H1 (cell line): ENCODE results near the gene ABCA1. TPM values are rescaled to one million over a fixed set of nuclear protein-coding genes. Genes with fewer than 3 reads are reported as not detected.

Experiments used
- CTCF ChIA-PET: fragments of 300-600 bp; sonication (Branson Sonifier 250); formaldehyde crosslinking; loops from one replicate; lab custom pipeline; 2021; ENCODE audit not compliant: partially characterized antibody; lab: Charles Lee
- POLR2A ChIA-PET: fragments of 300-600 bp; sonication (Branson Sonifier 250); formaldehyde crosslinking; loops from one replicate; lab custom pipeline; 2021; ENCODE audit warnings: inconsistent platforms; ENCODE audit not compliant: partially characterized antibody; lab: Charles Lee
- DNase-seq, 2 experiments: peaks; one replicate each; pipeline versions ENCODE4 v3.0.0 to v3.0.0-alpha.2; 2010 to 2022; ENCODE audit warnings: low spot score in 2 of 2, low read depth in 1 of 2, mixed read lengths in 1 of 2
- FAIRE-seq: peaks from 2 replicates; lab custom pipeline; 2011; peaks lifted over from hg19 to GRCh38; lab: Jason Lieb, UNC
- H2AFZ ChIP-seq: 2 replicates; pipeline ENCODE4 v1.8.1; 2012; ENCODE audit warnings: low read length, inconsistent platforms
- H2AK5ac ChIP-seq: 2 replicates; pipeline ENCODE4 v1.6.1; 2013; ENCODE audit warnings: low read depth, low read length
- H2BK120ac ChIP-seq: replicated peaks from 2 replicates; pipeline ENCODE3; 2013; ENCODE audit warnings: low read depth, low read length, inconsistent platforms
- H2BK12ac ChIP-seq: 2 replicates; pipeline ENCODE4 v1.6.1; 2013; ENCODE audit warnings: low read depth, low read length
- H2BK15ac ChIP-seq: 2 replicates; pipeline ENCODE4 v1.6.1; 2013; ENCODE audit warnings: low read length
- H2BK20ac ChIP-seq: 2 replicates; pipeline ENCODE4 v1.6.1; 2013; ENCODE audit warnings: low read length
- H2BK5ac ChIP-seq: 2 replicates; pipeline ENCODE4 v1.6.1; 2013; ENCODE audit warnings: low read depth, low read length
- H3K14ac ChIP-seq: 2 replicates; pipeline ENCODE4 v1.6.1; 2013; ENCODE audit warnings: inconsistent platforms; ENCODE audit not compliant: insufficient read length
- H3K18ac ChIP-seq: 2 replicates; pipeline ENCODE4 v1.6.1; 2013; ENCODE audit warnings: low read length; ENCODE audit errors: extremely low read depth
- H3K23ac ChIP-seq: 2 replicates; pipeline ENCODE4 v1.6.1; 2013; ENCODE audit warnings: inconsistent platforms; ENCODE audit not compliant: insufficient read length
- H3K23me2 ChIP-seq: 2 replicates; pipeline ENCODE4 v1.6.1; 2013; ENCODE audit warnings: low read depth, low read length
- H3K27ac ChIP-seq: 2 replicates; pipeline ENCODE4 v1.6.1; 2011; ENCODE audit warnings: low read depth, low read length, inconsistent platforms
- H3K27me3 ChIP-seq, 4 experiments: replicated peaks in 1 of 4; 1 replicate in 1 of 4; 2 replicates in 3 of 4; pipeline versions ENCODE4 v1.6.1 to v1.8.1; 2011 to 2013; ENCODE audit warnings: low read length in 3 of 4, mild to moderate bottlenecking in 3 of 4, inconsistent platforms in 2 of 4, mixed read lengths in 2 of 4, moderate library complexity in 1 of 4; ENCODE audit not compliant: control insufficient read depth in 3 of 4, insufficient read depth in 3 of 4; ENCODE audit errors: extremely low read depth in 1 of 4
- H3K36me3 ChIP-seq, 4 experiments: 2 replicates each; pipeline versions ENCODE4 v1.6.1 to v1.8.1; 2011 to 2013; ENCODE audit warnings: mild to moderate bottlenecking in 4 of 4, low read length in 3 of 4, moderate library complexity in 2 of 4, control low read depth in 1 of 4, inconsistent platforms in 1 of 4; ENCODE audit not compliant: insufficient read depth in 4 of 4, control insufficient read depth in 2 of 4
- H3K4ac ChIP-seq: replicated peaks from 2 replicates; pipeline ENCODE3; 2013; ENCODE audit warnings: low read length, low read depth, mixed read lengths, inconsistent platforms; ENCODE audit not compliant: insufficient read length
- H3K4me1 ChIP-seq, 4 experiments: replicated peaks in 1 of 4; 1 replicate in 1 of 4; 2 replicates in 3 of 4; pipeline versions ENCODE4 v1.6.1 to v1.8.1; 2011 to 2013; ENCODE audit warnings: low read length in 3 of 4, inconsistent platforms in 2 of 4, mixed read lengths in 1 of 4; ENCODE audit not compliant: insufficient read depth in 4 of 4, control insufficient read depth in 3 of 4
- H3K4me2 ChIP-seq, 2 experiments: 2 replicates each; pipeline versions ENCODE4 v1.6.1 to v1.8.1; 2011 to 2013; ENCODE audit warnings: low read depth in 2 of 2, low read length in 2 of 2, control low read depth in 1 of 2, inconsistent platforms in 1 of 2, mild to moderate bottlenecking in 1 of 2; ENCODE audit not compliant: insufficient read depth in 1 of 2
- H3K4me3 ChIP-seq, 4 experiments: fragments of 200-600, 300-600 bp in 1 of 4; sonication (generic), shearing (Covaris generic), sonication (Bioruptor Twin) in 1 of 4; 2 replicates each; pipeline versions ENCODE4 v1.5.1 to v1.8.1; 2011 to 2016; ENCODE audit warnings: low read length in 4 of 4, low read depth in 3 of 4, control low read depth in 2 of 4, inconsistent platforms in 2 of 4, mild to moderate bottlenecking in 2 of 4, mixed read lengths in 1 of 4, moderate library complexity in 1 of 4; ENCODE audit not compliant: insufficient read depth in 2 of 4; ENCODE audit errors: extremely low read depth in 1 of 4
- H3K56ac ChIP-seq: replicated peaks from 2 replicates; pipeline ENCODE3; 2013; ENCODE audit warnings: low read depth, mild to moderate bottlenecking, mixed read lengths, low read length, inconsistent platforms; ENCODE audit not compliant: insufficient read length
- H3K79me1 ChIP-seq: 2 replicates; pipeline ENCODE4 v1.6.1; 2013; ENCODE audit warnings: low read depth, low read length, control low read depth
- H3K79me2 ChIP-seq, 2 experiments: 2 replicates each; pipeline versions ENCODE4 v1.6.1 to v1.8.1; 2012 to 2013; ENCODE audit warnings: low read length in 2 of 2, mild to moderate bottlenecking in 2 of 2, inconsistent platforms in 1 of 2; ENCODE audit not compliant: insufficient read depth in 2 of 2, control insufficient read depth in 1 of 2
- H3K9ac ChIP-seq, 4 experiments: replicated peaks in 1 of 4; 1 replicate in 1 of 4; 2 replicates in 3 of 4; pipeline versions ENCODE4 v1.6.1 to v1.8.1; 2011 to 2013; ENCODE audit warnings: low read depth in 3 of 4, low read length in 3 of 4, control low read depth in 2 of 4, mild to moderate bottlenecking in 2 of 4, moderate library complexity in 2 of 4, inconsistent platforms in 1 of 4; ENCODE audit errors: extremely low read depth in 1 of 4
- H3K9me3 ChIP-seq, 2 experiments: 2 replicates each; pipeline versions ENCODE4 v1.6.1 to v1.8.1; 2012 to 2013; ENCODE audit warnings: mild to moderate bottlenecking in 2 of 2, moderate library complexity in 2 of 2, control low read depth in 1 of 2, inconsistent platforms in 1 of 2, low read depth in 1 of 2, low read length in 1 of 2, mixed read lengths in 1 of 2; ENCODE audit not compliant: insufficient read depth in 2 of 2
- H4K20me1 ChIP-seq, 2 experiments: replicated peaks in 1 of 2; 2 replicates each; pipeline versions ENCODE3 to v1.8.1; 2011 to 2013; ENCODE audit warnings: inconsistent platforms in 2 of 2, low read length in 2 of 2, mild to moderate bottlenecking in 1 of 2; ENCODE audit not compliant: insufficient read depth in 2 of 2, control insufficient read depth in 1 of 2
- H4K5ac ChIP-seq: 2 replicates; pipeline ENCODE4 v1.6.1; 2013; ENCODE audit warnings: low read length, low read depth, mixed read lengths, inconsistent platforms; ENCODE audit not compliant: insufficient read length
- H4K8ac ChIP-seq: 2 replicates; pipeline ENCODE4 v1.8.0; 2013; ENCODE audit warnings: mild to moderate bottlenecking, moderate library complexity, low read length, inconsistent platforms; ENCODE audit not compliant: insufficient read depth; ENCODE audit errors: extremely low read depth
- H4K91ac ChIP-seq: replicated peaks from 2 replicates; pipeline ENCODE3; 2013; ENCODE audit warnings: low read length, mixed read lengths, inconsistent platforms; ENCODE audit not compliant: insufficient read length
- POU5F1 ChIP-seq: IDR thresholded peaks from 2 replicates; pipeline ENCODE4 v1.6.1; 2011; ENCODE audit warnings: low read depth, mild to moderate bottlenecking, low read length, moderate library complexity
- WGBS, 2 experiments: shearing (Covaris generic) in 1 of 2; methylation state at CpG; one replicate each; pipeline versions ENCODE4 v1.1.6 to v1.1.7; 2013 to 2015; ENCODE audit warnings: low lambda C conversion rate in 2 of 2, mixed read lengths in 2 of 2, inconsistent platforms in 1 of 2, low coverage in 1 of 2, missing lambda C conversion rate in 1 of 2; ENCODE audit not compliant: insufficient replicate concordance in 2 of 2, insufficient coverage in 1 of 2, insufficient read length in 1 of 2; ENCODE audit errors: extremely low coverage in 1 of 2, missing lambda C conversion rate in 1 of 2; 5-methylcytosine and 5-hydroxymethylcytosine counted together
- polyA plus RNA-seq, 7 experiments: library from polyadenylated mRNA; depleted of rRNA in 3 of 7; stranded (reverse) in 5 of 7; unstranded in 2 of 7; fragments of >200 nt in 5 of 7; fragments of 200-250 nt in 2 of 7; gene quantifications; 1 replicate in 5 of 7; 2 replicates in 1 of 7; 4 replicates in 1 of 7; pipeline versions ENCODE4 v1.2.1 to v1.2.3, GENCODE V29; 2011 to 2013; ENCODE audit warnings: missing spikeins in 2 of 7, mixed read lengths in 2 of 7
- total RNA-seq: library from RNA; stranded (reverse); fragmentation: NEBNext Ultra II Directional; extraction: Animal tissue kit (Norgen Biotek cat#: 25700); gene quantifications from 2 replicates; pipeline ENCODE4 v1.2.1, GENCODE V29; 2021

ABCA1 gene
- total and polyA plus RNA-seq, 2 of the 8 experiments (the other 6 are each of a cell fraction or from before 2014, with no cell fraction given), result 6.9 to 7.8 TPM

- Histone ChIP-seq H2BK12ac (no peak overlapping the region), H3K9me3 (no peaks in the 10 kb centered on the region)
- TF ChIP-seq POU5F1, result no peak
- TF ChIP-seq, all 59 proteins: peak for 0
- Histone ChIP-seq H3K4ac (no peak overlapping the region), H3K23ac (no peak overlapping the region), H3K56ac (no peak overlapping the region), H3K27ac (no peak overlapping the region), H4K20me1 (no peaks in the 10 kb centered on the region), H3K27me3 (peaks cover 0 to 9% (median 0%) of the 10 kb centered on the region in 4 experiments; a peak in 2 of 7 replicates), H4K8ac (no peak overlapping the region), H2BK5ac (no peak overlapping the region), H3K23me2 (peaks cover 9% of the 10 kb centered on the region; the same call in 1 of the 2 replicates), H3K4me1 (peaks cover 0 to 3% (median under 1%) of the 10 kb centered on the region in 4 experiments; a peak in 3 of 7 replicates), H3K9ac (no peak overlapping the region), H4K91ac (no peak overlapping the region), H3K79me2 (peaks cover 0 to 20% of the 10 kb centered on the region in 2 experiments; a peak in 2 of 4 replicates), H3K18ac (no peak overlapping the region), H3K79me1 (no peaks in the 10 kb centered on the region), H3K4me2 (no peak overlapping the region), H2BK15ac (no peak overlapping the region), H3K14ac (no peak overlapping the region), H2AFZ (no peak overlapping the region), H4K5ac (no peak overlapping the region), H3K4me3 (no peak overlapping the region), H2BK120ac (no peak overlapping the region), H2BK20ac (no peak overlapping the region), H2AK5ac (no peak overlapping the region), H3K36me3 (no peaks in the 10 kb centered on the region)
- DNase-seq, result no peak
- no peak for FAIRE-seq
- ChIA-PET CTCF (interaction anchor here (0.6 to 3.1 kb wide), 4 partner anchors 11 to 808 kb away, joined by 3 to 18 read pairs (median 5); no protein-coding TSS in a partner anchor), POLR2A (interaction anchor here (0.9 to 1.4 kb wide), 3 partner anchors 12 to 321 kb away, joined by 3 to 5 read pairs (median 4); partner anchors contain the start of gene SLC44A1)
- WGBS, 2 experiments, result 89% methylated on average over 4 of the region's 4 CpGs; no CpG with 5 or more reads in 1 of the 2 experiments
Measured at GRCh38 chr9:104923740-104924139, 4.2 kb downstream of the ABCA1 start.
